ENCODE results near the gene MAG. TPM values are rescaled to one million over a fixed set of nuclear protein-coding genes. Genes with fewer than 3 reads are reported as not detected.

The MAG gene
- total and polyA plus RNA-seq, 12 donors: 0.33 to 45.0 (median 2.1) TPM; not detected in 1

- intact Hi-C loops (cut with DNase I): loop anchor here (2.0 to 5.0 kb wide), 3 partner anchors 116 to 142 kb away; no protein-coding TSS in a partner anchor
- H3K27me3 ChIP-seq: peaks cover 5% of the 10 kb centered on the region
- H3K4me1 ChIP-seq (replicated peaks in 1 of 2): no peaks in the 10 kb centered on the region
- H3K36me3 ChIP-seq (replicated peaks in 1 of 2): no peaks in the 10 kb centered on the region
- WGBS, 4 donors: 29 to 34% (median 30%) methylated on average over 30 to 32 of the region's 32 CpGs
- H3K9me3 ChIP-seq (replicated peaks in 1 of 3): no peaks in the 10 kb centered on the region
- H3K4me3 ChIP-seq: no peak overlapping the region
- TF ChIP-seq CTCF (IDR thresholded peaks at IDR 0.05) (peak; percentile 75 to 95 (median 90)), POLR2A (IDR thresholded peaks at IDR 0.05) (no peak)
- H3K27ac ChIP-seq: no peak overlapping the region
- peak; percentile 77 to 86 (median 79) for DNase-seq
Observed at GRCh38 chr19:35352448-35353304, 60.7 kb downstream of the MAG start.

DNA sequence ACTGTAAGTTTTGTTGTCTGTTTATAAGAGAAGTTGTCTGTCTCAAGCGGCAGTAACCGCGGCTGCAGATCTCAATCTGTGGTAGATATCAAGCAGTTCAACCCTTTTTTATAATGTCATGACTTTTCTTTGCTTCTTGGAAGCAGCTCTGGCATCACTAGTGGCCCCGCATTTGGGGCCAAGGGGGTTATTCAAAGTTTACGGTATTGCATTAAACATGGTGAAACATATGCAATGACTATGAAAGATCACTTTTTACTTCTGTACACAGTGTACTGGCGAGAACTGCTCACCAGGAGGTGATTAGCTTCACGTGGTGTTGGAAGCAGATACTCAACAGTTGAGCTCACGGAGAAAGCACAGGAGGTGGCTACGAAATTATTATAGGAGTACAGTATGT, 61.7 kb downstream of the MAG start:
- Histone ChIP-seq H3K9me3 (replicated peaks in 1 of 3) (no peaks in the 10 kb centered on the region), H3K27ac (no peak overlapping the region), H3K36me3 (replicated peaks in 1 of 2) (no peaks in the 10 kb centered on the region), H3K27me3 (peaks cover 5% of the 10 kb centered on the region), H3K4me3 (no peak overlapping the region), H3K4me1 (replicated peaks in 1 of 2) (no peaks in the 10 kb centered on the region)
- intact Hi-C loops (cut with DNase I): loop anchor here (2.0 to 5.0 kb wide), 4 partner anchors 107 to 141 kb away; no protein-coding TSS in a partner anchor
- peak in 1 of 7 donors; percentile 7 for DNase-seq
- WGBS, 4 donors: 64 to 73% (median 72%) methylated on average over 9 of the region's 9 CpGs
- TF ChIP-seq CTCF (IDR thresholded peaks at IDR 0.05) (no peak), POLR2A (IDR thresholded peaks at IDR 0.05) (no peak)

DNA sequence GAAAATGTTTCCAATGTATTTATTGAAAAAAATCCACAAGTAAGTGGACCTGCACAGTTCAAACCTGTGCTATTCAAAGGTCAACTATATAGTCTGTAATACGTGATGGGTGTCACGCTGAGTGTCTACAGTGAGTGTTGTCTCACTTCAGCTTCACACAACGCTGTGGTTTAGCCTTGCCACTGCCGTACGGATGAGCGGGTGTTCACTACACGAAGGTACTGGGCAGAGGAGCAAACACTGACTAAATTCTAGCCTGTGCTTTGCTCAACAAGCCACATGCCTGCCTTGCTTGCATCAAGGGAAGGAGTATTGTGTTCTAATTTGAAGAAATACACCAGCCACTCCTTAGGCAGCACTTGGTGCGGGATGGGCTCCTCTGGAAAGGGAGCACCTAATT, 62.9 kb downstream of the MAG start:
- no peak for TF ChIP-seq CTCF (IDR thresholded peaks at IDR 0.05)
- TF ChIP-seq POLR2A (IDR thresholded peaks at IDR 0.05): no peak
- Histone ChIP-seq H3K9me3 (replicated peaks in 1 of 3) (no peaks in the 10 kb centered on the region), H3K27me3 (peaks cover 5% of the 10 kb centered on the region), H3K4me1 (replicated peaks in 1 of 2) (no peaks in the 10 kb centered on the region), H3K4me3 (no peak overlapping the region), H3K27ac (no peak overlapping the region), H3K36me3 (replicated peaks in 1 of 2) (no peaks in the 10 kb centered on the region)
- 72 to 81% (median 79%) methylated on average over 8 of the region's 8 CpGs for WGBS, 4 donors
- no peak for DNase-seq
- intact Hi-C loops (cut with DNase I): loop anchor here (2.0 to 5.0 kb wide), 2 partner anchors 106 to 117 kb away; no protein-coding TSS in a partner anchor

DNA sequence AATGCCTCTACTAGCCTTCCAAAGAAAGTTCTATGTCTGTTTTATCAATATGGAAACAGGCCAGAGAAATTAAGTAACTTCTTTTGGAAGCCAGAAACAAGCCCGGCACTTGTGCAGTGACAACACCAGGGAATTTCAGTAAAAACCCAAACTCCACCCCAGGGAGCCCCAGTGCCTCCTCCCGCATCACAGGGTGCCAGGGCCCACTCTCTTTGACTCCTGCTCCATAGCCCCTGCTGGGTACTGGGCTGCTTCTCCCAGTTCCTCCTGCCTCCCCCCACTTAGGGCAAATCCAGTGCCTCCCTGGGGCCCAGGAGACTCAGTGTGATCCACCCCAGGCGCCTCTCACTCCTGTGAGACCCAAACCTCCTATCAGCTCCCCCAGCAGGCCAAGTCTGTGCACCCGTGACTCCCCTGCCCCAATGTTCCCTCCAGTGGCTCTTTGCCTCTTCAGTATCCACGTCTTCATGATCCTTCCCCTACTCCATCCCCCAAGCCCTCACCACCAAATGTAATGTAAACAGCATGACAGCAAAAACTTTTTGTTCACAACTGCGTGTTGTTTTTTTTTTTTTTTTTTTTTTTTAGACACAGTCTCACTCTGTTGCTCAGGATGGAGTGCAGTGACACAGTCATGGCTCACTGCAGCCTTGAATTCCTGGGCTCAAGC, 64.0 kb downstream of the MAG start:
- H3K9me3 ChIP-seq (replicated peaks in 1 of 3): no peaks in the 10 kb centered on the region
- 43 to 61% (median 47%) methylated on average over 5 to 6 of the region's 6 CpGs for WGBS, 4 donors
- intact Hi-C loops (cut with DNase I): loop anchor here in 1 of 2 donors (2.0 kb wide), 1 partner anchor 105 kb away; no protein-coding TSS in a partner anchor
- no peaks in the 10 kb centered on the region for H3K4me1 ChIP-seq (replicated peaks in 1 of 2)
- peaks cover 5% of the 10 kb centered on the region for H3K27me3 ChIP-seq
- H3K4me3 ChIP-seq: no peak overlapping the region
- H3K36me3 ChIP-seq (replicated peaks in 1 of 2): no peaks in the 10 kb centered on the region
- TF ChIP-seq CTCF (IDR thresholded peaks at IDR 0.05) (no peak), POLR2A (IDR thresholded peaks at IDR 0.05) (no peak)
- DNase-seq: peak in 1 of 7 donors; percentile 11
- no peak overlapping the region for H3K27ac ChIP-seq
